Neural progenitor cell (in vitro differentiated cells): ENCODE measurements around the gene GRIK3. TPM values are rescaled to one million over a fixed set of nuclear protein-coding genes. Genes with fewer than 3 reads are reported as not detected.

Source experiments
- DNase-seq: peaks from one replicate; pipeline ENCODE4 v3.0.0-alpha.2; 2016; ENCODE audit warnings: low spot score
- H2AFZ ChIP-seq: fragments of 200-600 bp; sonication (generic); replicated peaks from 2 replicates; pipeline ENCODE4 v1.6.1; 2016; ENCODE audit warnings: antibody characterized with exemption
- H3F3A ChIP-seq: fragments of 200-600 bp; sonication (generic); 2 replicates; pipeline ENCODE4 v1.6.1; 2016; ENCODE audit warnings: antibody characterized with exemption, low read depth
- H3K27ac ChIP-seq: fragments of 200-600 bp; sonication (generic); 2 replicates; pipeline ENCODE4 v1.5.1; 2016; ENCODE audit warnings: mild to moderate bottlenecking
- H3K27me3 ChIP-seq: fragments of 200-600 bp; sonication (generic); 2 replicates; pipeline ENCODE4 v1.6.1; 2016; ENCODE audit warnings: mild to moderate bottlenecking, moderate library complexity
- H3K36me3 ChIP-seq: fragments of 200-600 bp; sonication (generic); 2 replicates; pipeline ENCODE4 v1.5.1; 2016
- H3K4me1 ChIP-seq: fragments of 200-600 bp; sonication (generic); 2 replicates; pipeline ENCODE4 v1.6.1; 2016; ENCODE audit warnings: mixed run types
- H3K4me2 ChIP-seq: fragments of 200-600 bp; sonication (generic); 2 replicates; pipeline ENCODE4 v1.6.1; 2016
- H3K4me3 ChIP-seq: fragments of 200-600 bp; sonication (generic); 2 replicates; pipeline ENCODE4 v1.5.1; 2016
- H3K79me2 ChIP-seq: fragments of 200-600 bp; sonication (generic); 2 replicates; pipeline ENCODE4 v1.6.1; 2016; ENCODE audit warnings: low read depth
- H3K9ac ChIP-seq: fragments of 200-600 bp; sonication (generic); 2 replicates; pipeline ENCODE4 v1.6.1; 2016
- H3K9me3 ChIP-seq: fragments of 200-600 bp; sonication (generic); 2 replicates; pipeline ENCODE4 v1.5.1; 2016; ENCODE audit warnings: low read depth
- H4K20me1 ChIP-seq: fragments of 200-600 bp; sonication (generic); 2 replicates; pipeline ENCODE4 v1.6.1; 2016; ENCODE audit warnings: low read depth
- H3K27ac Mint-ChIP-seq: 3 replicates; pipeline ENCODE4 v1.8.0; 2021; ENCODE audit warnings: mixed read lengths
- H3K27me3 Mint-ChIP-seq: 2 replicates; pipeline ENCODE4 v1.8.0; 2022; ENCODE audit warnings: low read depth, mild to moderate bottlenecking, inconsistent platforms, moderate library complexity, mixed read lengths; ENCODE audit not compliant: insufficient read depth
- H3K36me3 Mint-ChIP-seq: 3 replicates; pipeline ENCODE4 v1.8.0; 2021; ENCODE audit warnings: mixed read lengths
- H3K4me1 Mint-ChIP-seq: 3 replicates; pipeline ENCODE4 v1.8.0; 2021; ENCODE audit warnings: mixed read lengths
- H3K4me3 Mint-ChIP-seq: 3 replicates; pipeline ENCODE4 v1.8.0; 2021; ENCODE audit warnings: mild to moderate bottlenecking, moderate library complexity, mixed read lengths
- H3K9me3 Mint-ChIP-seq: 3 replicates; pipeline ENCODE4 v1.8.0; 2020; ENCODE audit warnings: mixed read lengths
- CTCF ChIP-seq: fragments of 200-600 bp; sonication (generic); IDR thresholded peaks from 2 replicates; pipeline ENCODE4 v1.5.1; 2017; ENCODE audit warnings: antibody characterized with exemption, mild to moderate bottlenecking
- EZH2 ChIP-seq: fragments of 200-600 bp; sonication (generic); IDR thresholded peaks from 2 replicates; pipeline ENCODE4 v1.6.1; 2017; ENCODE audit warnings: antibody characterized with exemption, mild to moderate bottlenecking, moderate library complexity
- EZH2phosphoT487 ChIP-seq: fragments of 200-600 bp; sonication (generic); IDR thresholded peaks from 2 replicates; pipeline ENCODE4 v1.6.1; 2017; ENCODE audit warnings: antibody characterized with exemption
- total RNA-seq: library from RNA; depleted of rRNA; stranded (reverse); fragments of >200 nt; gene quantifications from 2 replicates; pipeline ENCODE4 v1.2.3, GENCODE V29; 2015; ENCODE audit warnings: low replicate concordance

The GRIK3 gene
- total RNA-seq, 1 donor from 2014 or later = 1.7 TPM

DNA sequence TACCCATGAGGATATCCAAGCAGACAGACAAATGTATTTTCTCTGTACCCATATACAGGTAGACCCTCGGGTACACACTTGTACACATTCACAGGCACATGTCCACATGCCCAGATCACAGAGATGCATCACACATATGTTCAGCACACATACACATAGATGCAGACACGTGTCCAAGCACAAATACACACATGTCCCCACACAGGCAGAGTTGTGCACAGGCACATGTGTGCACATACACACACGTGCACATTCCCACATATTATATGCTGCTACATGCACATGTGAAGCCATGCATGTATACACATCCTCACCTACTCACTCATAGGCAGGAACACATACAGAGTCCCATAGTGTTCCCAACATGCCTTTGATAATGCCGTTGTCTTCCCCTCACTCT, 219.5 kb downstream of the GRIK3 start:
- H3K27me3 Mint-ChIP-seq = peaks cover 5% of the 10 kb centered on the region
- H3K4me3 ChIP-seq = no peak overlapping the region
- H3K27me3 ChIP-seq = no peaks in the 10 kb centered on the region
- no peaks in the 10 kb centered on the region for H3K79me2 ChIP-seq
- H3K9me3 Mint-ChIP-seq = no peaks in the 10 kb centered on the region
- DNase-seq = no peak
- H3K4me3 Mint-ChIP-seq = peak overlapping the region; percentile 51
- no peaks in the 10 kb centered on the region for H3K9me3 ChIP-seq
- no peaks in the 10 kb centered on the region for H4K20me1 ChIP-seq
- H3K9ac ChIP-seq = no peak overlapping the region
- no peak overlapping the region for H3K4me2 ChIP-seq
- TF ChIP-seq CTCF = no peak
- no peak for TF ChIP-seq EZH2
- TF ChIP-seq EZH2phosphoT487 = no peak
- no peaks in the 10 kb centered on the region for H3K36me3 ChIP-seq
- no peaks in the 10 kb centered on the region for H3F3A ChIP-seq
- no peaks in the 10 kb centered on the region for H3K36me3 Mint-ChIP-seq
- no peak overlapping the region for H3K27ac ChIP-seq
- H2AFZ ChIP-seq = no peak overlapping the region
- H3K4me1 ChIP-seq = no peaks in the 10 kb centered on the region
- H3K27ac Mint-ChIP-seq = no peak overlapping the region
- peaks cover 17% of the 10 kb centered on the region for H3K4me1 Mint-ChIP-seq

- Mint-ChIP-seq H3K36me3 (no peaks in the 10 kb centered on the region), H3K27ac (no peak overlapping the region), H3K9me3 (no peaks in the 10 kb centered on the region), H3K4me1 (peaks cover 15% of the 10 kb centered on the region), H3K4me3 (no peak overlapping the region), H3K27me3 (peaks cover 5% of the 10 kb centered on the region)
- Histone ChIP-seq H3K9ac (no peak overlapping the region), H3F3A (no peaks in the 10 kb centered on the region), H3K4me1 (no peaks in the 10 kb centered on the region), H3K27me3 (no peaks in the 10 kb centered on the region), H3K27ac (no peak overlapping the region), H4K20me1 (no peaks in the 10 kb centered on the region), H3K4me3 (no peak overlapping the region), H3K9me3 (no peaks in the 10 kb centered on the region), H3K36me3 (no peaks in the 10 kb centered on the region), H3K79me2 (no peaks in the 10 kb centered on the region), H3K4me2 (no peak overlapping the region), H2AFZ (no peak overlapping the region)
- TF ChIP-seq EZH2phosphoT487 (no peak), EZH2 (no peak), CTCF (no peak)
- DNase-seq = no peak
Measured at GRCh38 chr1:36814083-36814482, 220.2 kb downstream of the GRIK3 start.

DNA sequence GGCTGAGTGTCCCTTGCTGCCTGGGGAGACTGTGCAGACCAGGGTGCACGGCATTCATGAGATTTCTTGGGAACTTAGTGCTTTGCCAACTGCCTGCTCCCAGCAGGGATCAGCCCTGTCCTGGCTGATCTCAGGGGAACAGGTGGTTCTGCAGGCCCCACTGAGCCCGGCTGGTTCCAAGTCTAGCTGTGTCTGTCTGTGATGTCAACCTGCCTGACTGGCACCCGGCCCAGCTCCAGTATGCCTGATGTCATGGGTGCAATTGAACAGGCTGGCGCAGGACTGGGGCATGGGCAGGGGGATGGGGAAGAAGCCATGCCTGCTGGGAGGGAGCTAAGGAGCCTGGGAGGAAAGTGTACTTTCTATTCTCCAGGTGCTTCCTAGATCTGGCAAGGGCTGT, 227.1 kb downstream of the GRIK3 start:
- Histone ChIP-seq H3K79me2 (no peaks in the 10 kb centered on the region), H3K9ac (no peak overlapping the region), H3K4me2 (no peak overlapping the region), H2AFZ (no peak overlapping the region), H3K4me1 (peaks cover 18% of the 10 kb centered on the region), H3K36me3 (no peaks in the 10 kb centered on the region), H3K27me3 (no peaks in the 10 kb centered on the region), H3K9me3 (no peaks in the 10 kb centered on the region), H3K4me3 (no peak overlapping the region), H3K27ac (no peak overlapping the region), H4K20me1 (no peaks in the 10 kb centered on the region), H3F3A (peaks cover 12% of the 10 kb centered on the region)
- no peak for DNase-seq
- peaks cover 5% of the 10 kb centered on the region for H3K27me3 Mint-ChIP-seq
- no peaks in the 10 kb centered on the region for H3K9me3 Mint-ChIP-seq
- H3K36me3 Mint-ChIP-seq = no peaks in the 10 kb centered on the region
- no peak overlapping the region for H3K4me3 Mint-ChIP-seq
- H3K27ac Mint-ChIP-seq = no peak overlapping the region
- TF ChIP-seq EZH2 (no peak), CTCF (no peak), EZH2phosphoT487 (no peak)
- H3K4me1 Mint-ChIP-seq = peaks cover 6% of the 10 kb centered on the region
